GM12892 (cell line): Measurements from ENCODE around the gene UBA3.

Experiments
- POLR2A ChIP-seq: IDR thresholded peaks from 2 replicates; pipeline ENCODE4 v1.6.1; 2011; ENCODE audit warnings: low read depth, low read length, control low read depth
- POLR2AphosphoS5 ChIP-seq: IDR thresholded peaks from 2 replicates; pipeline ENCODE4 v1.6.1; 2011; ENCODE audit warnings: low read depth, low read length, control low read depth

DNA sequence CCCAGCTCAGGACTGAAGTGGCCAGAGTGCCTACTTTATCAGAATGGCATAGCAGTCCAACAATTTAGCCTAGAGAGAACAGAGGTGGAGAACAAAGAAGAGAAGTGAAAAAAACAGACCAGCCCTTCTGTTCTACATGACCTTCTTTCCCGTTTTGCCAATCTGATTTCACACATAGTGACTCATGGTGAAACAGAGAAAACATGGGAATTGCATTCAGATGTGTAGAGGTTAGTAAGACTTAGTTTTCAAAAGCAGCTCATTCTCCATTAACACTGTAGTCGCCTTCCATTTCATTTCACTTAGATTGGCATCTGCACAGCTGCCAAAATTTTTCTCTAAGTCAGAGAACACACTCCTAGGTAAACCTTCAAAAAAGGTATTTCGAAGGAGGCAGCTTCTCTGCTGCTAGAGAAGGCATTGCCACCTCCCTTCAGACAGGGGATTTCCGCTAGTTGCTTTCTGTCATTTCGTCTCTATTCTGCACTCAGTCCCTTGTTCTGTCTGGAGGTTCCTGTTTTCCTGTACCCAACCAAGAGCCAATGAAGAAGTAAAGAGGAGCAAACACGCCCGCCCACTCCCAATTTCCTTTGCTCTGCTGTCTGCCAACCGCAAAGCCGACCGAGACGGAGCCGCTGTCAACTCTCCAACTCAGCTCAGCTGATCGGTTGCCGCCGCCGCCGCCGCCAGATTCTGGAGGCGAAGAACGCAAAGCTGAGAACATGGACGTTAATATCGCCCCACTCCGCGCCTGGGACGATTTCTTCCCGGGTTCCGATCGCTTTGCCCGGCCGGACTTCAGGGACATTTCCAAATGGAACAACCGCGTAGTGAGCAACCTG is 4.4 kb upstream of the UBA3 start, which contains the start of gene ARL6IP5:
- TF ChIP-seq POLR2A (peak; percentile 41; the same call in 1 of the 2 replicates), POLR2AphosphoS5 (peak; percentile 50; the same call in 1 of the 2 replicates)
